Neural progenitor cell (in vitro differentiated cells): ENCODE measurements around the gene MCTP2. TPM values are rescaled to one million over a fixed set of nuclear protein-coding genes. Genes with fewer than 3 reads are reported as not detected.

ENCODE experiments used
- DNase-seq: peaks from one replicate; pipeline ENCODE4 v3.0.0-alpha.2; 2016; ENCODE audit warnings: low spot score
- H2AFZ ChIP-seq: fragments of 200-600 bp; sonication (generic); replicated peaks from 2 replicates; pipeline ENCODE4 v1.6.1; 2016; ENCODE audit warnings: antibody characterized with exemption
- H3F3A ChIP-seq: fragments of 200-600 bp; sonication (generic); 2 replicates; pipeline ENCODE4 v1.6.1; 2016; ENCODE audit warnings: antibody characterized with exemption, low read depth
- H3K27ac ChIP-seq: fragments of 200-600 bp; sonication (generic); 2 replicates; pipeline ENCODE4 v1.5.1; 2016; ENCODE audit warnings: mild to moderate bottlenecking
- H3K27me3 ChIP-seq: fragments of 200-600 bp; sonication (generic); 2 replicates; pipeline ENCODE4 v1.6.1; 2016; ENCODE audit warnings: mild to moderate bottlenecking, moderate library complexity
- H3K36me3 ChIP-seq: fragments of 200-600 bp; sonication (generic); 2 replicates; pipeline ENCODE4 v1.5.1; 2016
- H3K4me1 ChIP-seq: fragments of 200-600 bp; sonication (generic); 2 replicates; pipeline ENCODE4 v1.6.1; 2016; ENCODE audit warnings: mixed run types
- H3K4me2 ChIP-seq: fragments of 200-600 bp; sonication (generic); 2 replicates; pipeline ENCODE4 v1.6.1; 2016
- H3K4me3 ChIP-seq: fragments of 200-600 bp; sonication (generic); 2 replicates; pipeline ENCODE4 v1.5.1; 2016
- H3K79me2 ChIP-seq: fragments of 200-600 bp; sonication (generic); 2 replicates; pipeline ENCODE4 v1.6.1; 2016; ENCODE audit warnings: low read depth
- H3K9ac ChIP-seq: fragments of 200-600 bp; sonication (generic); 2 replicates; pipeline ENCODE4 v1.6.1; 2016
- H3K9me3 ChIP-seq: fragments of 200-600 bp; sonication (generic); 2 replicates; pipeline ENCODE4 v1.5.1; 2016; ENCODE audit warnings: low read depth
- H4K20me1 ChIP-seq: fragments of 200-600 bp; sonication (generic); 2 replicates; pipeline ENCODE4 v1.6.1; 2016; ENCODE audit warnings: low read depth
- H3K27ac Mint-ChIP-seq: 3 replicates; pipeline ENCODE4 v1.8.0; 2021; ENCODE audit warnings: mixed read lengths
- H3K27me3 Mint-ChIP-seq: 2 replicates; pipeline ENCODE4 v1.8.0; 2022; ENCODE audit warnings: low read depth, mild to moderate bottlenecking, inconsistent platforms, moderate library complexity, mixed read lengths; ENCODE audit not compliant: insufficient read depth
- H3K36me3 Mint-ChIP-seq: 3 replicates; pipeline ENCODE4 v1.8.0; 2021; ENCODE audit warnings: mixed read lengths
- H3K4me1 Mint-ChIP-seq: 3 replicates; pipeline ENCODE4 v1.8.0; 2021; ENCODE audit warnings: mixed read lengths
- H3K4me3 Mint-ChIP-seq: 3 replicates; pipeline ENCODE4 v1.8.0; 2021; ENCODE audit warnings: mild to moderate bottlenecking, moderate library complexity, mixed read lengths
- H3K9me3 Mint-ChIP-seq: 3 replicates; pipeline ENCODE4 v1.8.0; 2020; ENCODE audit warnings: mixed read lengths
- EZH2 ChIP-seq: fragments of 200-600 bp; sonication (generic); IDR thresholded peaks from 2 replicates; pipeline ENCODE4 v1.6.1; 2017; ENCODE audit warnings: antibody characterized with exemption, mild to moderate bottlenecking, moderate library complexity
- EZH2phosphoT487 ChIP-seq: fragments of 200-600 bp; sonication (generic); IDR thresholded peaks from 2 replicates; pipeline ENCODE4 v1.6.1; 2017; ENCODE audit warnings: antibody characterized with exemption
- total RNA-seq: library from RNA; depleted of rRNA; stranded (reverse); fragments of >200 nt; gene quantifications from 2 replicates; pipeline ENCODE4 v1.2.3, GENCODE V29; 2015; ENCODE audit warnings: low replicate concordance
- TF ChIP-seq, protein P1 (sequence below): fragments of 200-600 bp; sonication (generic); IDR thresholded peaks from 2 replicates; pipeline ENCODE4 v1.5.1; 2017; ENCODE audit warnings: antibody characterized with exemption, mild to moderate bottlenecking

Gene MCTP2
- total RNA-seq, 1 donor from 2014 or later = 0.17 TPM

DNA sequence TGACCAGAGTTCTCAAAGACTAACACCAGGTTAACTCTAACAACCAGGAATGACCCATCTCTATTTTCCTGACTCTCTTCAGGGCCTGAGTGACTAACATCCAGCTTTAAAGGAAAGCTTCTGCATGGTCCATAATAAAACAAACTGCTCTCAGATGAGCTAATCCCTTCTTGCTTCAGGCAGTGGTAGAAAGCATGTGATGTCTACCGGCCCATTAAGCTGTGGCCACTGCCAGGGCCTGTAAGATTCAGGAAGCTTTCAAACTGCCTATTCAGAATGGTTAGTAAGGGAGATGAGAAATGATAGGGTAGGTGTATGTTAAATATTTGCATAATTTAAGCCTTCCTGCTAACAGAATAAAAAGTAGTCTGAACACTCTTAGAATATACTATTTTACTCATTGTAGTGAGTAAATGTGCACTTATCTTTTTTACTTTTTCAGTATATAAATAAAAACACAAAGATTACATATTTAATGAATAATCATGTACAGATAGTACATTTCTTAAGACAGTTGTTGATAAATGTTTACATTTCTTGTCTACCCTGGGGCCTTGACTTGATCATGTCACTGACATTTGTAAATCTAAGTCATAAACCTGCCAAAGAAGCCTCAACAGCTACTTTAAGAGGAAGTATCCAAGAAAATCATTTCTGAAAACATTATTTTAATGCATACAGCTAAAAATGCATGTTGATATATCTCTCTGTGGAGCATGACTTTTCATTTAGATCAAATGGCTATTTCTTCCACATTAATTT, 222.0 kb downstream of the MCTP2 start:
- Mint-ChIP-seq H3K27me3 (no peaks in the 10 kb centered on the region), H3K27ac (no peak overlapping the region), H3K36me3 (no peaks in the 10 kb centered on the region), H3K9me3 (no peaks in the 10 kb centered on the region), H3K4me3 (no peak overlapping the region), H3K4me1 (no peaks in the 10 kb centered on the region)
- Histone ChIP-seq H3K27ac (no peak overlapping the region), H3K9ac (no peak overlapping the region), H3K4me3 (no peak overlapping the region), H3F3A (no peaks in the 10 kb centered on the region), H4K20me1 (no peaks in the 10 kb centered on the region), H3K27me3 (no peaks in the 10 kb centered on the region), H3K4me2 (no peak overlapping the region), H3K9me3 (no peaks in the 10 kb centered on the region), H3K4me1 (no peaks in the 10 kb centered on the region), H3K79me2 (no peaks in the 10 kb centered on the region), H3K36me3 (no peaks in the 10 kb centered on the region), H2AFZ (no peak overlapping the region)
- no peak for DNase-seq
- TF ChIP-seq, protein P1, sequence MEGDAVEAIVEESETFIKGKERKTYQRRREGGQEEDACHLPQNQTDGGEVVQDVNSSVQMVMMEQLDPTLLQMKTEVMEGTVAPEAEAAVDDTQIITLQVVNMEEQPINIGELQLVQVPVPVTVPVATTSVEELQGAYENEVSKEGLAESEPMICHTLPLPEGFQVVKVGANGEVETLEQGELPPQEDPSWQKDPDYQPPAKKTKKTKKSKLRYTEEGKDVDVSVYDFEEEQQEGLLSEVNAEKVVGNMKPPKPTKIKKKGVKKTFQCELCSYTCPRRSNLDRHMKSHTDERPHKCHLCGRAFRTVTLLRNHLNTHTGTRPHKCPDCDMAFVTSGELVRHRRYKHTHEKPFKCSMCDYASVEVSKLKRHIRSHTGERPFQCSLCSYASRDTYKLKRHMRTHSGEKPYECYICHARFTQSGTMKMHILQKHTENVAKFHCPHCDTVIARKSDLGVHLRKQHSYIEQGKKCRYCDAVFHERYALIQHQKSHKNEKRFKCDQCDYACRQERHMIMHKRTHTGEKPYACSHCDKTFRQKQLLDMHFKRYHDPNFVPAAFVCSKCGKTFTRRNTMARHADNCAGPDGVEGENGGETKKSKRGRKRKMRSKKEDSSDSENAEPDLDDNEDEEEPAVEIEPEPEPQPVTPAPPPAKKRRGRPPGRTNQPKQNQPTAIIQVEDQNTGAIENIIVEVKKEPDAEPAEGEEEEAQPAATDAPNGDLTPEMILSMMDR = no peak
- TF ChIP-seq EZH2 (no peak), EZH2phosphoT487 (no peak)

DNA sequence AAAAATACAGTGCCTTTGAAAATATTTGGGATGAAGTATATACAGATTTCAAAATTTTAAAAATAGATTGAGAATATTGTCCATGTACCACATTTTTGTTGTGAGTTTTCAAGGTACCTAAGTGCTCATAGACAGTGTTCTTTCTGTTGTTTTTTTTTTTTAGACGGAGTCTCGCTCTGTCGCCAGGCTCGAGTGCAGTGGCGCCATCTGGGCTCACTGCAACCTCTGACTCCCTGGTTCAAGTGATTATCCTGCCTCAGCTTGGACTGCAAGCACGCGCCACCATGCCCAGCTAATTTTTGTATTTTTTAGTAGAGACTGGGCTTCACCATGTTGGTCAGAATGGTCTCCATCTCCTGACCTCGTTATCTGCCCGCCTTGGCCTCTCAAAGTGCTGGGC, 223.9 kb downstream of the MCTP2 start:
- H3K4me1 ChIP-seq = peaks cover 4% of the 10 kb centered on the region
- H3K9me3 Mint-ChIP-seq = no peaks in the 10 kb centered on the region
- H4K20me1 ChIP-seq = no peaks in the 10 kb centered on the region
- H3K27me3 Mint-ChIP-seq = no peaks in the 10 kb centered on the region
- no peak overlapping the region for H3K4me3 ChIP-seq
- H3K79me2 ChIP-seq = no peaks in the 10 kb centered on the region
- no peaks in the 10 kb centered on the region for H3K9me3 ChIP-seq
- peaks cover 5% of the 10 kb centered on the region for H3K4me1 Mint-ChIP-seq
- TF ChIP-seq EZH2 = no peak
- TF ChIP-seq, protein P1 = peak; percentile 20
- H3K4me3 Mint-ChIP-seq = no peak overlapping the region
- no peak overlapping the region for H2AFZ ChIP-seq
- H3K27ac ChIP-seq = no peak overlapping the region
- H3K27ac Mint-ChIP-seq = no peak overlapping the region
- no peaks in the 10 kb centered on the region for H3K36me3 Mint-ChIP-seq
- H3F3A ChIP-seq = no peaks in the 10 kb centered on the region
- no peak for DNase-seq
- no peak overlapping the region for H3K9ac ChIP-seq
- H3K36me3 ChIP-seq = no peaks in the 10 kb centered on the region
- H3K4me2 ChIP-seq = no peak overlapping the region
- no peaks in the 10 kb centered on the region for H3K27me3 ChIP-seq

DNA sequence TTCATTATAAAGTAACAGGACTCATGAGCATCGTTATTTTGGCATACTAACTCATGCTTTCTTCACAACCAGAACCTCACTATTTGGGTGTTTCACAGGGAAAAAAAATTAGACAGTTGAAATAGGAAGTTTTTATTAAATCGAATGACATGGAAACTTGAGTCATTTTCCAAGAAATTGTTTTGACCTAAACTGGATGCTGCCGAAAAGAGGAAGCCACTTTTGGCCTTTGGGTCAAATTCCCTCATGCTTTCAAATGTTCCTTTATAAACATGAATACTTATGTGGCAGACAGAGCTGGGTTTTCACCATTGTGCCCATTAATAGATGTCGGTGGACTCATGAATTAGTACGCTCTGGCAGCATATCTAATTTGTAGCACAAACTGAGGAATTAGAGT, 224.9 kb downstream of the MCTP2 start:
- H2AFZ ChIP-seq = no peak overlapping the region
- H3K9me3 ChIP-seq = no peaks in the 10 kb centered on the region
- Mint-ChIP-seq H3K36me3 (no peaks in the 10 kb centered on the region), H3K4me1 (peaks cover 12% of the 10 kb centered on the region), H3K9me3 (no peaks in the 10 kb centered on the region), H3K27me3 (no peaks in the 10 kb centered on the region), H3K27ac (no peak overlapping the region), H3K4me3 (no peak overlapping the region)
- H3K9ac ChIP-seq = no peak overlapping the region
- H3K36me3 ChIP-seq = no peaks in the 10 kb centered on the region
- H3F3A ChIP-seq = no peaks in the 10 kb centered on the region
- no peak for DNase-seq
- peaks cover 10% of the 10 kb centered on the region for H3K4me1 ChIP-seq
- H3K27ac ChIP-seq = no peak overlapping the region
- TF ChIP-seq EZH2 (no peak), EZH2phosphoT487 (no peak)
- TF ChIP-seq, protein P1 = no peak
- H3K4me2 ChIP-seq = no peak overlapping the region
- H3K4me3 ChIP-seq = no peak overlapping the region
- no peaks in the 10 kb centered on the region for H4K20me1 ChIP-seq
- no peaks in the 10 kb centered on the region for H3K79me2 ChIP-seq
- no peaks in the 10 kb centered on the region for H3K27me3 ChIP-seq
